DOHH2 (cell line): ENCODE measurements around the gene PPP2R2C.

ENCODE experiments used
- H3F3A ChIP-seq: fragments of 200-600 bp; sonication (generic), shearing (Covaris generic); 2 replicates; pipeline ENCODE4 v1.6.0; 2016; ENCODE audit warnings: antibody characterized with exemption, mild to moderate bottlenecking; ENCODE audit not compliant: control insufficient read depth, insufficient read depth
- H3K27ac ChIP-seq: fragments of 200-600 bp; sonication (generic); 2 replicates; pipeline ENCODE4 v1.5.1; 2014; ENCODE audit warnings: low read depth, mild to moderate bottlenecking, low read length, moderate library complexity
- H3K27me3 ChIP-seq: fragments of 200-600 bp; sonication (generic); 2 replicates; pipeline ENCODE4 v1.6.1; 2014; ENCODE audit warnings: mild to moderate bottlenecking, low read length, mixed read lengths; ENCODE audit not compliant: control insufficient read depth
- H3K36me3 ChIP-seq: fragments of 200-600 bp; sonication (generic); 2 replicates; pipeline ENCODE4 v1.6.1; 2014; ENCODE audit warnings: mild to moderate bottlenecking, low read length, moderate library complexity, mixed read lengths; ENCODE audit not compliant: control insufficient read depth
- H3K4me1 ChIP-seq: fragments of 200-600 bp; sonication (generic); 2 replicates; pipeline ENCODE4 v1.6.1; 2014; ENCODE audit warnings: mild to moderate bottlenecking, low read length, mixed read lengths; ENCODE audit not compliant: control insufficient read depth
- H3K4me2 ChIP-seq: fragments of 200-600 bp; sonication (generic); 2 replicates; pipeline ENCODE4 v1.6.0; 2014; ENCODE audit warnings: mild to moderate bottlenecking, low read length, moderate library complexity
- H3K4me3 ChIP-seq: fragments of 200-600 bp; sonication (generic); 2 replicates; pipeline ENCODE4 v1.5.1; 2014; ENCODE audit warnings: mild to moderate bottlenecking, low read length, mixed read lengths
- H3K79me2 ChIP-seq: fragments of 200-600 bp; sonication (generic); 2 replicates; pipeline ENCODE4 v1.6.1; 2014; ENCODE audit warnings: mild to moderate bottlenecking, low read length, mixed read lengths; ENCODE audit not compliant: control insufficient read depth
- H3K9me2 ChIP-seq: fragments of 200-600 bp; sonication (generic); replicated peaks from 2 replicates; pipeline ENCODE4 v1.6.1; 2014; ENCODE audit warnings: mild to moderate bottlenecking, low read length, mixed read lengths; ENCODE audit not compliant: control insufficient read depth
- H3K9me3 ChIP-seq: fragments of 200-600 bp; sonication (generic); 2 replicates; pipeline ENCODE4 v1.6.1; 2014; ENCODE audit warnings: antibody characterized with exemption, low read length, mixed read lengths; ENCODE audit not compliant: control insufficient read depth, insufficient read depth
- H4K20me1 ChIP-seq: fragments of 200-600 bp; sonication (generic); 2 replicates; pipeline ENCODE4 v1.6.0; 2014; ENCODE audit warnings: low read depth, mild to moderate bottlenecking, antibody characterized with exemption, low read length, moderate library complexity; ENCODE audit not compliant: control insufficient read depth, insufficient read depth
- CTCF ChIP-seq: fragments of 200-600 bp; sonication (generic); IDR thresholded peaks from one replicate; pipeline ENCODE4 v1.5.1; 2014; ENCODE audit warnings: antibody characterized with exemption, mild to moderate bottlenecking, low read depth, low read length; ENCODE audit not compliant: poor library complexity, severe bottlenecking
- EZH2phosphoT487 ChIP-seq: fragments of 200-600 bp; sonication (generic); IDR thresholded peaks from 2 replicates; pipeline ENCODE4 v1.6.1; 2017; ENCODE audit warnings: borderline replicate concordance, mild to moderate bottlenecking, antibody characterized with exemption, low read length, moderate library complexity, mixed read lengths

Gene PPP2R2C

DNA sequence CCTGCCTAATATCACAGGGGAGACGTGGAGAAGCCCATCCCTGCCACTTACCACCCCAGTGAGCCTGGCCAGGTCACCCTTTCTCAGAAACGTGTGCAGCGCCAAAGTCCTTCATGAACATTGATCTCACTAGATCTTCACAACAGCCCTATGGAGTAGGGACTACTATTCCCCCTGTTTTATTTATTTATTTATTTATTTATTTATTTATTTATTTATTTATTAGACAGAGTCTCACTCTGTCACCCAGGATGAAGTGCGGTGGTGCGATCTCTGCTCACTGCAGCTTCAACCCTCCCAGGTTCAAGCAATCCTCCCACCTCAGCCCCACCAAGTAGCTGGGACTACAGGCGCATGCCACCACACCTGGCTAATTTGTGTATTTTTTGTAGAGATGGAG is 61.8 kb downstream of the PPP2R2C start:
- H3K79me2 ChIP-seq: no peaks in the 10 kb centered on the region
- H4K20me1 ChIP-seq: no peaks in the 10 kb centered on the region
- H3K36me3 ChIP-seq: no peaks in the 10 kb centered on the region
- H3F3A ChIP-seq: no peaks in the 10 kb centered on the region
- H3K4me3 ChIP-seq: no peak overlapping the region
- H3K27me3 ChIP-seq: no peaks in the 10 kb centered on the region
- no peak overlapping the region for H3K4me2 ChIP-seq
- no peaks in the 10 kb centered on the region for H3K9me3 ChIP-seq
- no peak overlapping the region for H3K27ac ChIP-seq
- no peaks in the 10 kb centered on the region for H3K4me1 ChIP-seq
- no peak for TF ChIP-seq EZH2phosphoT487
- TF ChIP-seq CTCF: no peak
- H3K9me2 ChIP-seq: no peaks in the 10 kb centered on the region

DNA sequence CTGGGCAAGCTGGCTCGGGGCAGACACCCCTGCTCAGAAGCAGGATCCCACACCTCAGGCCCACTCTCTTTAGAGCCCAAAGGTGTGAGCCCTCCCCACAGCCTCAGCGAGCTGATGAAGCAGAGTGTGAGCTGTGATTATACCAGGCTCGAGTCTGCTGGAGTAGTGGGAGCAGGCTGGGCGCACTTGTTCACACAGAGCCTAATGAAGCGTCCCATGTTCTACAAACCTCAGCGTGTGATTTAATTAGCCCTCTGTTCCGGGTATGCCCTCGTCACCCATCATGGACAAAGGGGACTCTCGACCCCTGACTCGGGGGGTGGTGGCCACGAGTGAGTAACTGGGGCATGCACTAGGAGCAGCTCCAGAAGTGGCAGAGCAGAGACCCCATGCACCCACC is 62.3 kb downstream of the PPP2R2C start:
- Histone ChIP-seq H3K27me3 (no peaks in the 10 kb centered on the region), H3F3A (no peaks in the 10 kb centered on the region), H3K4me2 (no peak overlapping the region), H3K27ac (no peak overlapping the region), H3K4me1 (no peaks in the 10 kb centered on the region), H3K9me3 (no peaks in the 10 kb centered on the region), H3K4me3 (no peak overlapping the region), H4K20me1 (no peaks in the 10 kb centered on the region), H3K36me3 (no peaks in the 10 kb centered on the region), H3K9me2 (no peaks in the 10 kb centered on the region), H3K79me2 (no peaks in the 10 kb centered on the region)
- TF ChIP-seq CTCF (no peak), EZH2phosphoT487 (no peak)

DNA sequence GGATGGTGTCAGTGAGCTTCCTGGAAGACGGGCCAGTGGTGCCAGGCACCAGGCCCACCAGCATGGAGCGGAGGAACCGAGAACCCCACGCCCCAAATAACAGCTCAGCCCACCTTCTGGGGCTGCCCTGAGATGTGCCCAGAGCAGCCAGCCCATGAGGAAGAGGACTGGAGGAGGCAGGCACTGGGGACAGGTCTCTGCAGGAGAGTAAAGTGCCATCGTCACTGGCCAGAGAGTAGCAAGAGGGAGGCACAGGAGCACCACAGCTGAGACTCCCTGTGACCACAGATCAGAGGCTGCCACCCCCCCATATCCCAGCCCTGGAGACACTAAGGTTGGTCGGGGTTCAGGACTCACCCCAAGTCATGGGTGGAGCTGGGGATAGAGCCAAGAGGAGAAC is 63.0 kb downstream of the PPP2R2C start:
- TF ChIP-seq CTCF (no peak), EZH2phosphoT487 (no peak)
- Histone ChIP-seq H3K27ac (no peak overlapping the region), H3K36me3 (no peaks in the 10 kb centered on the region), H3K27me3 (no peaks in the 10 kb centered on the region), H3F3A (no peaks in the 10 kb centered on the region), H3K4me3 (no peak overlapping the region), H3K79me2 (no peaks in the 10 kb centered on the region), H3K9me2 (no peaks in the 10 kb centered on the region), H3K4me2 (no peak overlapping the region), H3K4me1 (no peaks in the 10 kb centered on the region), H4K20me1 (no peaks in the 10 kb centered on the region), H3K9me3 (no peaks in the 10 kb centered on the region)

GRCh38 chr4:6408263-6408662 is 64.2 kb downstream of the PPP2R2C start:
- TF ChIP-seq EZH2phosphoT487 (no peak), CTCF (no peak)
- H3K27ac ChIP-seq: no peak overlapping the region
- no peaks in the 10 kb centered on the region for H3K36me3 ChIP-seq
- H4K20me1 ChIP-seq: no peaks in the 10 kb centered on the region
- no peaks in the 10 kb centered on the region for H3K9me3 ChIP-seq
- no peak overlapping the region for H3K4me2 ChIP-seq
- no peaks in the 10 kb centered on the region for H3F3A ChIP-seq
- no peaks in the 10 kb centered on the region for H3K27me3 ChIP-seq
- H3K4me1 ChIP-seq: no peaks in the 10 kb centered on the region
- no peaks in the 10 kb centered on the region for H3K9me2 ChIP-seq
- no peaks in the 10 kb centered on the region for H3K79me2 ChIP-seq
- H3K4me3 ChIP-seq: no peak overlapping the region
